DND-41 (cell line): Measurements from ENCODE around the gene CHSY1.

Experiments
- ATAC-seq: fragments of 200-7000 bp; cut with Tn5 transposase; 3 replicates; pipeline ENCODE4 v1.9.1; 2021; ENCODE audit warnings: low read depth; ENCODE audit not compliant: insufficient read depth
- DNase-seq: peaks from one replicate; pipeline ENCODE4 v3.0.0-alpha.2; 2020
- H2AFZ ChIP-seq: 2 replicates; pipeline ENCODE4 v1.6.0; 2012; ENCODE audit warnings: low read depth, low read length
- H3K27ac ChIP-seq: 2 replicates; pipeline ENCODE4 v1.5.1; 2012; ENCODE audit warnings: low read length, inconsistent platforms
- H3K27me3 ChIP-seq: fragments of 200-600 bp; sonication (generic); 2 replicates; pipeline ENCODE4 v1.6.0; 2012; ENCODE audit warnings: low read length, mild to moderate bottlenecking, inconsistent platforms; ENCODE audit not compliant: insufficient read depth, poor library complexity
- H3K36me3 ChIP-seq: 2 replicates; pipeline ENCODE4 v1.5.1; 2012; ENCODE audit warnings: low read length, inconsistent platforms; ENCODE audit not compliant: insufficient read depth
- H3K4me1 ChIP-seq: 2 replicates; pipeline ENCODE4 v1.5.1; 2012; ENCODE audit warnings: mild to moderate bottlenecking, low read length; ENCODE audit not compliant: insufficient read depth
- H3K4me2 ChIP-seq: 2 replicates; pipeline ENCODE4 v1.6.0; 2012; ENCODE audit warnings: mild to moderate bottlenecking, moderate library complexity, low read length, inconsistent platforms; ENCODE audit not compliant: insufficient read depth
- H3K4me3 ChIP-seq, 2 experiments: fragments of 200-600 bp in 1 of 2; shearing (Covaris generic) in 1 of 2; 2 replicates each; pipeline ENCODE4 v1.5.1; 2012 to 2016; ENCODE audit warnings: inconsistent platforms in 2 of 2, low read length in 2 of 2, mild to moderate bottlenecking in 2 of 2, low read depth in 1 of 2, moderate library complexity in 1 of 2
- H3K79me2 ChIP-seq: 2 replicates; pipeline ENCODE4 v1.6.0; 2012; ENCODE audit warnings: low read length, inconsistent platforms; ENCODE audit not compliant: insufficient read depth
- H3K9ac ChIP-seq: 2 replicates; pipeline ENCODE4 v1.6.0; 2012; ENCODE audit warnings: low read depth, mild to moderate bottlenecking, inconsistent platforms, low read length, moderate library complexity
- H3K9me3 ChIP-seq: 2 replicates; pipeline ENCODE4 v1.5.1; 2012; ENCODE audit warnings: low read length, moderate library complexity, mild to moderate bottlenecking, inconsistent platforms; ENCODE audit not compliant: insufficient read depth, severe bottlenecking
- H4K20me1 ChIP-seq: 2 replicates; pipeline ENCODE4 v1.6.0; 2012; ENCODE audit warnings: low read length; ENCODE audit not compliant: insufficient read depth
- CTCF ChIP-seq: IDR thresholded peaks from 2 replicates; pipeline ENCODE4 v1.5.1; 2012; ENCODE audit warnings: borderline replicate concordance, low read length, moderate library complexity, mild to moderate bottlenecking; ENCODE audit not compliant: poor library complexity, severe bottlenecking; ENCODE audit errors: extremely low read depth
- EZH2 ChIP-seq: IDR thresholded peaks from 3 replicates; pipeline ENCODE4 v1.6.1; 2012; ENCODE audit warnings: borderline replicate concordance, low read depth, mild to moderate bottlenecking, moderate library complexity, low read length, inconsistent platforms; ENCODE audit not compliant: severe bottlenecking

Gene CHSY1

GRCh38 chr15:101137312-101137940, 114.4 kb downstream of the CHSY1 start:
- Histone ChIP-seq H3K4me1 (peaks cover 5% of the 10 kb centered on the region), H3K9me3 (no peaks in the 10 kb centered on the region), H3K79me2 (no peaks in the 10 kb centered on the region), H4K20me1 (no peaks in the 10 kb centered on the region), H2AFZ (no peak overlapping the region), H3K36me3 (no peaks in the 10 kb centered on the region), H3K4me3 (no peak overlapping the region), H3K9ac (no peak overlapping the region), H3K27ac (no peak overlapping the region; the same call in 1 of the 2 replicates), H3K27me3 (no peaks in the 10 kb centered on the region), H3K4me2 (no peak overlapping the region)
- peak; percentile 79 for ATAC-seq
- TF ChIP-seq EZH2 (no peak), CTCF (no peak)
- DNase-seq, result peak; percentile 41

- no peak for DNase-seq
- peaks cover 5% of the 10 kb centered on the region for H3K4me1 ChIP-seq
- TF ChIP-seq EZH2 (no peak), CTCF (no peak)
- no peaks in the 10 kb centered on the region for H3K36me3 ChIP-seq
- no peaks in the 10 kb centered on the region for H3K27me3 ChIP-seq
- H3K4me3 ChIP-seq, result no peak overlapping the region
- no peak overlapping the region for H3K4me2 ChIP-seq
- H3K9ac ChIP-seq, result no peak overlapping the region
- no peaks in the 10 kb centered on the region for H3K79me2 ChIP-seq
- no peak overlapping the region for H2AFZ ChIP-seq
- no peaks in the 10 kb centered on the region for H4K20me1 ChIP-seq
- no peaks in the 10 kb centered on the region for H3K9me3 ChIP-seq
- no peak overlapping the region for H3K27ac ChIP-seq
- no peak for ATAC-seq
Measured at GRCh38 chr15:101136381-101137268, 115.2 kb downstream of the CHSY1 start.

- H3K9me3 ChIP-seq, result no peaks in the 10 kb centered on the region
- ATAC-seq, result no peak
- DNase-seq, result no peak
- H3K4me1 ChIP-seq, result peaks cover 5% of the 10 kb centered on the region
- no peaks in the 10 kb centered on the region for H3K27me3 ChIP-seq
- no peaks in the 10 kb centered on the region for H3K79me2 ChIP-seq
- H3K4me3 ChIP-seq, result no peak overlapping the region
- H2AFZ ChIP-seq, result no peak overlapping the region
- no peak overlapping the region for H3K9ac ChIP-seq
- H4K20me1 ChIP-seq, result no peaks in the 10 kb centered on the region
- TF ChIP-seq EZH2 (no peak), CTCF (no peak)
- no peak overlapping the region for H3K27ac ChIP-seq
- no peak overlapping the region for H3K4me2 ChIP-seq
- no peaks in the 10 kb centered on the region for H3K36me3 ChIP-seq
Measured at GRCh38 chr15:101135532-101136166, 116.2 kb downstream of the CHSY1 start.
